HK-2 (cell line): ENCODE measurements around the gene PLIN4.

Source experiments
- DNase-seq: peaks from one replicate; pipeline ENCODE4 v3.0.0-alpha.2; 2018; ENCODE audit not compliant: unreplicated experiment

PLIN4 gene

GRCh38 chr19:4492337-4493103 lies 25.8 kb downstream of the PLIN4 start:
- no peak for DNase-seq

- DNase-seq, result no peak
These were observed 26.8 kb downstream of the PLIN4 start for GRCh38 chr19:4491446-4491845.

GRCh38 chr19:4488496-4488895 lies 29.8 kb downstream of the PLIN4 start:
- no peak for DNase-seq

GRCh38 chr19:4487572-4487971 lies 30.7 kb downstream of the PLIN4 start:
- no peak for DNase-seq

- DNase-seq, result no peak
These were observed 34.9 kb downstream of the PLIN4 start for GRCh38 chr19:4483385-4483784.

- DNase-seq, result no peak
These were observed 35.4 kb downstream of the PLIN4 start for GRCh38 chr19:4482721-4483364.

- DNase-seq, result no peak
These were observed 41.1 kb downstream of the PLIN4 start for GRCh38 chr19:4477034-4477801.

- no peak for DNase-seq
These were observed 43.7 kb downstream of the PLIN4 start for GRCh38 chr19:4474514-4475022.

GRCh38 chr19:4473763-4474513 lies 44.3 kb downstream of the PLIN4 start:
- DNase-seq, result no peak

GRCh38 chr19:4473011-4473762 lies 45.1 kb downstream of the PLIN4 start:
- no peak for DNase-seq

- no peak for DNase-seq
These were observed 45.9 kb downstream of the PLIN4 start, which contains the start of gene HDGFL2 for GRCh38 chr19:4472174-4472974. HDGFL2 (plus strand) TSS chr19:4472297; CDS start chr19:4472351, 54 bp downstream.

GRCh38 chr19:4471403-4472173 lies 46.7 kb downstream of the PLIN4 start:
- peak; percentile 98 for DNase-seq

- DNase-seq, result no peak
These were observed 50.5 kb downstream of the PLIN4 start for GRCh38 chr19:4467835-4468234.

GRCh38 chr19:4464815-4465581 lies 53.3 kb downstream of the PLIN4 start:
- no peak for DNase-seq

GRCh38 chr19:4457654-4458395 lies 60.5 kb downstream of the PLIN4 start, which contains the start of gene UBXN6:
UBXN6 (minus strand) TSS chr19:4457794; CDS start chr19:4457697, 97 bp downstream.
- peak; percentile 95 for DNase-seq

- DNase-seq, result peak; percentile 62
These were observed 61.2 kb downstream of the PLIN4 start for GRCh38 chr19:4456843-4457653.

- peak; percentile 71 for DNase-seq
These were observed 61.8 kb downstream of the PLIN4 start for GRCh38 chr19:4456476-4456842.
